ENCODE data around the gene LEF1.

DNA sequence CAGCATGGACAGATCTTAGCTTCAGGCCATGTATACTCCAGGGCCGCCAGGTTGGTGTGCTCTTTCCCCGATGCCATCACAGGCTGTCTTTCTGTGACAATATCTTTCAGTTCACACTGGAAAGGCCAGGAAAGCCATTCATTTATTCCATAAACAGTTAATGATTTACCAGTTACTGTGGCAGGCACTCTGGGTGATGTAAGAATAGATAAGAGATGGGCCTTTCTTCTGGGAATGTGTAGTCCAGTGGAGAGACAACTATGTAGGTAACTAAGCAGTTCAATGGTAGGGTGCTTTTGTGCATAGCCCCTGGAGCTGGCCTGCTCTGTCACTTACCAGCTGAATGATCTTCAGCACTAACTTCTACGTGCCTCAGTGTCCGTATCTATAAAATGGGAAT lies 46.3 kb upstream of the LEF1 start:
- TF ChIP-seq, protein P1, sequence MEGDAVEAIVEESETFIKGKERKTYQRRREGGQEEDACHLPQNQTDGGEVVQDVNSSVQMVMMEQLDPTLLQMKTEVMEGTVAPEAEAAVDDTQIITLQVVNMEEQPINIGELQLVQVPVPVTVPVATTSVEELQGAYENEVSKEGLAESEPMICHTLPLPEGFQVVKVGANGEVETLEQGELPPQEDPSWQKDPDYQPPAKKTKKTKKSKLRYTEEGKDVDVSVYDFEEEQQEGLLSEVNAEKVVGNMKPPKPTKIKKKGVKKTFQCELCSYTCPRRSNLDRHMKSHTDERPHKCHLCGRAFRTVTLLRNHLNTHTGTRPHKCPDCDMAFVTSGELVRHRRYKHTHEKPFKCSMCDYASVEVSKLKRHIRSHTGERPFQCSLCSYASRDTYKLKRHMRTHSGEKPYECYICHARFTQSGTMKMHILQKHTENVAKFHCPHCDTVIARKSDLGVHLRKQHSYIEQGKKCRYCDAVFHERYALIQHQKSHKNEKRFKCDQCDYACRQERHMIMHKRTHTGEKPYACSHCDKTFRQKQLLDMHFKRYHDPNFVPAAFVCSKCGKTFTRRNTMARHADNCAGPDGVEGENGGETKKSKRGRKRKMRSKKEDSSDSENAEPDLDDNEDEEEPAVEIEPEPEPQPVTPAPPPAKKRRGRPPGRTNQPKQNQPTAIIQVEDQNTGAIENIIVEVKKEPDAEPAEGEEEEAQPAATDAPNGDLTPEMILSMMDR (IDR thresholded peaks at IDR 0.05), result no peak
- TF ChIP-seq EP300 (IDR thresholded peaks at IDR 0.05), result no peak
- TF ChIP-seq POLR2A (IDR thresholded peaks at IDR 0.05), result no peak
- no peak for TF ChIP-seq POLR2AphosphoS5 (IDR thresholded peaks at IDR 0.05)
